Activated gamma-delta T cell treated with anti-CD3 and anti-CD28 coated beads, Interleukin-2, amount 50 U/mL, for 16 hours (primary cell): ENCODE measurements around the gene CCDC9B.

Experiments used
- DNase-seq: peaks from one replicate; pipeline ENCODE4 v3.0.0-alpha.2; 2020; ENCODE audit warnings: low read depth

CCDC9B gene

DNA sequence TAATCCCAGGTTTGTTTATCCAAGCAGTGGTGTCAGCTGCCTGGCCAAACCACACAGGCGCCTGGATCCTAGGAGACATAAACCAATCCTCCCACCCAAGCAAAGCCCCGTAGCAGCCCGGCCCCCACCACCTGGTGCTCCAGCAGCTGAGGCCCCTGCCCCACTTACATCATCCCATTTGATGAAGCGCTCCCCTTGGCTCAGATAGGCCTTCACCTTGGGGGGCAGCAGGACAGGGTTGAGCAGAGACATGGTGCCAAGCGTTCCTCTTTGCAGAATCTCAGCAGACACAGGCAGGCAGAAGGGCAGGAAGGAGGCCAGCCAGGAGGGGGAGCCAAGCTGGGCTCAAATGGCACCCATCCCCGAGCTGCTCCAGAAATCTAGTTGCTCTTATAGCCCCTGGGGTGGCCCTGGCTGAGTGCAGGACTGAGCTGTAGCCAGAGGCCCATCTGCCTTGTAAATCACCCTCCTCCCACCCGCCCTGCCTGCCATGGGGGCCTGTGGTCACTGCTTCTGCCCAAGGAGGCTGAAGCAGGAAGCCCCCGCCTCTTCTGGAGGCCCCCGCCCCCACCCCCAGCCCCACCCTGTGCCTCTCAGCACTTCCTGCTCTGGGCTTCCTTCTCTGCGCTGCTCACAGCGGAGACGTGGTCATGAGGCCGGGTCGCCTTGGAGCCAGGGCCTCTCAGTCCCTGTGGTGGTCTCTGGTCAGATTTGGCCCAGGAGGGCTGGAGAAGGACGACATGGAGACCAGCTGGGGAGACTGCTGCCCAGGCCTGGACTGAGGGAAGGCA lies 33.1 kb downstream of the CCDC9B start, which contains the start of gene PLCB2:
TSS of gene PLCB2 (minus strand) at position 515 of the 791 bp plus-strand sequence. CDS start at position 252, 263 bp downstream.
- DNase-seq, result peak; percentile 45

GRCh38 chr15:40306908-40307307 lies 33.8 kb downstream of the CCDC9B start:
- DNase-seq, result no peak

- no peak for DNase-seq
Observed at GRCh38 chr15:40306371-40306770, 34.4 kb downstream of the CCDC9B start.

GRCh38 chr15:40305281-40305680 lies 35.5 kb downstream of the CCDC9B start:
- no peak for DNase-seq

DNA sequence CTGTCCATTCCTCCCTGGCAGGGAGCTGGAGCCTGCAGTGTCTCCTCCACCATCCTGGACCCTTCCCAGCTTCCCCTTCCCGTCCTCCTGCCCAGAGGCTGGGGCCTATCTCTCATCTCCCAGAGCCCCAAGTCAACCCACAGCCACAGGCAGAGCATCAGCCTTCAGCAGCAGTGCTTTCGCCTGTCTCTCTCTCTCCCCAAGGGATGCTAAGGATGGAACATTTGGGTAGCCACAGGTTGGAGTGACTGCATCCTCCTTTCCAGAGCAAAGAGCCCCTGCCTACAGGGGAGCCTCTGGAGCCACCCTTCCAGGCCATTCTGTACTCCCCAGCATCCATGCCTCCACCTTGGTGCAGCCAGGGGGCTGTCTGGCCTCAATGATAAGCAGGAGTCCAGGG lies 37.2 kb downstream of the CCDC9B start:
- no peak for DNase-seq

DNA sequence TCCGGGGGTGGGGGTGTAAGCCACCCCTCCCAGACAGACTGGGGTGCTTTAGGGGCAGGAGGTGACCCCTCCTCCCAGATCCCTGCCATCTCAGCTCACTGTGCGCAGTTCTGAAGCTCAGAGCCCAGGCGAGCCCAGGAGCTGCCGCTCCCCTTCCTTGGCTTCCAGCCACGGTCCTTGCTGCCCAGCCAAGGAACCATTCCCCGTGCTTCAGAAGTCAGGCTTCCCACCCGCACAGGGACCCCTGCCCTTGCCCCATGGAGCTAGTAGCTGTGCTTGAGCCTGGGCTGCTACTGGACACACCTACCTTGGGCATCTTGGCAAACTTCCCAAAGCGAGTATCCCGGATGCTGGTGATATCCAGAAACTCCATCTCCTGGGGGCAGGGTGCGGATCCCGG lies 37.8 kb downstream of the CCDC9B start:
- DNase-seq, result no peak

- no peak for DNase-seq
Observed at GRCh38 chr15:40302288-40302886, 38.4 kb downstream of the CCDC9B start.

DNA sequence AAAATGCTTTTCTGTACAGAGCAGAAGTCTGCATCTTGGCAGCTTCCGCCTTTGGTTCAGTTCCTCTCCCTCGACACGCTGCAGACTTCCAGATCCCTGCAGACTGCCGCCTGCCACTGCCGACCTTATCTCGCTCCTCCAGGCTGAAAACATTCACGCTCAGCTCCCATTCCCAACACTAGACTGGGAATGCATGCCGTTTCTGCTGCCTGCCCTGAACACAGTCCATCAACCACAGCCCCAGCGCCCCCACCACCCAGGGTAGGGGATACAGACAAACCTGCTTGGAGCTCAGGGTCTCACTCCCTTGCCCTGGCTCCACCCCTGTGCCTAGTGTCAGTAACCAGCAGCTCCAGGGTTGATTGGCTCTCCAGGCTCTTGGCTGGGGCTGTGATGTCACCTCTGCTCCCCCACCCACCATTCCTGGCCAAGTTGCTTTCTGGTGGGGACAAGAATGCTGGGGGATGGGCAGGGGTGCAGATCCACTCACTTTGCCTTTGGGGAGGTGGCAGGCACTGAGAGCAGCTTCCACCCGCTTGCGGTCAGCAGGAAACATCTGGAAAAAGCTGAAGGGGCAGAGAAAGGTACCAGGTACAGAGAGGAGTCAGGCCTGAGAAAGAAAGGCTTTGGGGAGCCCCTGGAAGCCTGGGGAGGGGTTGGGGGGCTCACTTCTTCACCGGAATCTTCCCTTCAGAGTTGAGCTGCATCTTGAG lies 39.1 kb downstream of the CCDC9B start:
- DNase-seq, result no peak

DNA sequence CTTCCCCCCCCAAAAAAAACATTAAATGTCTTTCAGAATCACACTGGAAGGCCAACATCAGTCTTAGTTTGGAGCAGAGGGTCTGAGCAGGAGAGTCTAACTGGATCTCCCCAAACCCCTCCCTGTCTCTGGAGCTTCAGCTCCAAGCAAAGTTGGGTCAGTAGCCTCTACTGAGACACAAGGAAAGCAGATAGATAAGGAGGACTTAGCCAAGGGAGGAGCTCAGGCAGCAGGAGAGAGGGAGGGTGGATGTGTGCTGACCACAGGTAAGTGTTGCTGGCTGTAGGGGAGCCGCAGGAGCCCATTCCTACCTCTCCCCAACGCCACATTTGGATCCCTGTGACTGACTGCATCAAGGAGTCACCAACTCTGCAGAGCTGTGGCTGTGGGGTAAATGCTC lies 40.0 kb downstream of the CCDC9B start:
- no peak for DNase-seq

- no peak for DNase-seq
Observed at GRCh38 chr15:40300367-40300766, 40.4 kb downstream of the CCDC9B start.

- no peak for DNase-seq
Observed at GRCh38 chr15:40298216-40298935, 42.4 kb downstream of the CCDC9B start.

- no peak for DNase-seq
Observed at GRCh38 chr15:40297356-40297755, 43.4 kb downstream of the CCDC9B start.

DNA sequence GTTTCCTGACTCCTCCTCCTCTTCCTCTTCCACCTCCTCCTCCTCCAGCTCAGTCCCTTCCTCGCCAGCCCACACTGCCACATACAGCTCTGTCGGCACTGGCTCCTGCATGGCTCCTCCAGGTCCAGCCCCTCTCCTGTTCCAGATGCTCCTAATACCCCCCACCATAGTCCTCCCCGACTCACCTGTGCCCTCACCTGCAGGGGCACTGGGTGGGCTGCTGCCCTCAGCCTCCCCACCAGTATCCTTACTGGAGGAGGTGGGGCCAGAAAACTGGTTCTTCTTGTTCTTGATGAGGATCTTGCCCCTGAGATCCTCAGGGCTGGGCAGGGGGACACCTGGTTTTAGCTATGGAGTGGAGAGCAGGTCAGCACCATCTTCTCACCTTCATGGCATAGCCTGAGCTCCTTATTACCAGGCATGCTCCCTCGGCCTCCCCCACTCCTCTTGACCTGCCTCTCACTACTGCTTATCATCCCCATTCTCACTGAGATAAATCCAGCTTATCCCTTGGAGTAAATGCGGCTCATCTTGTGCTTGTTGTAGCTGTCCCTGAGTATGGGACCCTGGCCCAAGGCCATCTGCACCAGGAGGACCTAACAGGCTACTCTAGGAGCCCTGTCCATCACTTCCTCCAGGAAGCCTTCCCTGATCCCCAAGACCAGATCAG lies 44.0 kb downstream of the CCDC9B start:
- DNase-seq, result no peak

DNA sequence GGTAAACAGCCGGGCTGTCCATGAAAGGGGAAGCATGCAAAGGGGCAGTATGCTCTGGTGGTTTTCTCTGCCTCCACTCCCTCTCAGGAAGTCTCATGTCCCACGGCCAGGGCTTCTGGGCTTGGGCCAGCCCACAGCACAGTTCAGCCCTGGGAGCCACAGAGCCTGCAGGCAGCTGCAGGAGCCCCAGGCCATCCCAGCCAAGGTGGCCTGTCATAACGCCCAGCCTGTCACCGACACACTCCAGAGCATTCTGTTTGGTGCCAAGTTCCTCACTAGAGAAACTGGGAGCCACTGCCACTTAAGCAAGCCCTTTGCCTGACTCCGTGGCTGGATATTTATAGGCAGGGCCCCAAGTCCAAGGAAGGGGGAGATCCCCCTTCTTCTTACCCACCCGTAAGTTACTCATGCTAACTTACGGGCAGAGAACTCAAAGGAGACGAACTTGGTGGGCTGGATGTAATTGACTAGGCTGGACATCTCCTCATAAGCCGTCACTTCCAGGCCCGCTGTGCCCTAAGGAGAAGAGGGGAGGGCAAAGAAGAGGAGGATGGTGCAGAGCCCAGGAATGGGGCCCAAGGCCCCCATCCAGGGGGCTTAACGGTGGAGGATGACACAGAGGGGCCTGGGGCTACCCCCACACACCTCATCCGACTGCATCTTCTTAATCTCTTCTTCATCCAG lies 44.7 kb downstream of the CCDC9B start:
- DNase-seq, result no peak

GRCh38 chr15:40295297-40295696 lies 45.4 kb downstream of the CCDC9B start:
- DNase-seq, result no peak

DNA sequence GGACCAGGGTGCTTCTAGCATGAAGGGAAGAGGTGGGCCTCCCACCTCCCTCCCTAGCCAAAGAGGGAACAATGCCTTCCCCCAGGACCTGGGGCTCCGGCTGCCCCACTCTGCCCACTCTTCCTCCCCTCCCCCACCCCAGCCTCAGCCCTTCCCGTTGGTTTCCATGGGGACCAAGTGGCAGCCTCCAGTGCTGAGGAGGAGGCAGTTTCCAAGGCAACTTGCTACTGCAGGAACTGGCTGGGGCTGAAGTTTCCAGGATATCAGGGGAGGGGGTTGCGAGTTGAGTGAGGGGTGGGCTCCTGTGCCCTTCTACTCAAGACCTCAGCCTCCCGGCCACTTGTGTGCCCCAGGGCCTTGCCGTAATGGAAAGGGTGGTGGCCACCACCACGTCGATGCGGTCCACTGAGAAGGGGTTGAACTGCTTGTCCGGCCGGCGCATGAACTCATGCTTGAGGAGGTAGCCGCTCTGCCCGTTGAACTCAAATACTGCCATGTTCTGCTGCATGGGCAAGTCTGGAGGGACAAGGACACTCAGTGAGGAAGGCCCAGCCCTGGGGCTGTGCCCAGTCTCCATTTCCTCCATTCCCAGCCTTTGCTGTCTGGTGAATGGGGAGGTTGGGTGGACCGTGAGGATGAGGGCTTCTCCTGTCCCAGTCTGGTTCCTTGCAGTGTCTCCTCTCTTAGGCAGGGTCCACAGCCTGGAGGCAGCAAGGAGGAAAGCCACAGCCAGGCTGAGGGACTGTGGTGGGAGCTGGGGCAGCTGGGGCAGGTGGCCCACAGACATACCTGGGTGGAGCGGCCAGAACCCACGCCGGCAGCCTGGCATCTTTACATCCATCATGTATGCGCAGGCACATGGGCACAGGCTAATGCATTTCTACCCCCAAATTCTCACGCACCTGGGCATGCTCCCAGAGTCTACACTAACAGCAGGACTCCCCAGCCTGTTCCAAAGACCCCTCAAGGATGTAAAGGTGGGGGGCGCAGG lies 46.5 kb downstream of the CCDC9B start:
- DNase-seq, result no peak

- DNase-seq, result no peak
Observed at GRCh38 chr15:40293006-40293405, 47.7 kb downstream of the CCDC9B start.

DNA sequence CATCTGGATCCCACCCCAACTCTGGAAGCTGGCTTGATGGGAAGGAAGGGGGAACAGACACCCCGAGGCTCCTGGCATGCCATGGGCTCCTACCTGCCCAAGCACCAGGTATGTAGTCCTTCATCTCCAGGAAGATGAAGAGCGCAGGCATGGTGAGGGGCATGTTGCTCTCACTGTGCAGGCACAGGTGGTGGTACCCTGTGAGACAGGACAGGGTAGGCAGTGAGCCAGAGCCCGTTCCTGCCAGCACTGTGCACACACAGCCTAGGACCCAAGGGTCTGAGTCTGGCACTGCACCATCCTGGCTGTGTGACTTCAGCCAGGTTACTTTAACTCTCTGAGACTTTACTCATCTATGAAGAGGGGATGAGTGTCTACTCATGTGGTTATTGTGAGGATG lies 48.5 kb downstream of the CCDC9B start:
- DNase-seq, result no peak

- no peak for DNase-seq
Observed at GRCh38 chr15:40290918-40291574, 49.7 kb downstream of the CCDC9B start.
